ENCODE data around the gene ZC3H7B.

ZC3H7B gene

DNA sequence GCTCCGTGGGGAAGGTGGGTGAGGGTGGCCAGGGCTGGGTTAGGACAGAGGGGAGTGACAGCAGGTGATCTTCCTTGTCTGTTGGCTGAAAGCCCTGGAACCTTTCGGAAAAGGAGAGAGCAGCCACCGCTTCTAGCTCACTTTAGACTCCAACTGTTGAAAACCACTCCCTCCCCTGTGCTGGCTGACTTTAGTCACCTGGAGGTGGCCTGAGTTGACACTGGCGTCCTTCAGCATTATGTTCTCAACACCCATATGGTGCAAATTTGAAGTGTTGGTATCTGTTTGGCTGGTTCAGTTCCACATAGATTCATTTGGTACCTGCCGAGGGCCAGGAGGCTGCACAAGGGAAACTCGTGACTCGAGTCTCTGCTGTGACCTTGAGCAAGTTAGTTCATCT is 28.8 kb downstream of the ZC3H7B start:
- DNase-seq, result no peak

DNA sequence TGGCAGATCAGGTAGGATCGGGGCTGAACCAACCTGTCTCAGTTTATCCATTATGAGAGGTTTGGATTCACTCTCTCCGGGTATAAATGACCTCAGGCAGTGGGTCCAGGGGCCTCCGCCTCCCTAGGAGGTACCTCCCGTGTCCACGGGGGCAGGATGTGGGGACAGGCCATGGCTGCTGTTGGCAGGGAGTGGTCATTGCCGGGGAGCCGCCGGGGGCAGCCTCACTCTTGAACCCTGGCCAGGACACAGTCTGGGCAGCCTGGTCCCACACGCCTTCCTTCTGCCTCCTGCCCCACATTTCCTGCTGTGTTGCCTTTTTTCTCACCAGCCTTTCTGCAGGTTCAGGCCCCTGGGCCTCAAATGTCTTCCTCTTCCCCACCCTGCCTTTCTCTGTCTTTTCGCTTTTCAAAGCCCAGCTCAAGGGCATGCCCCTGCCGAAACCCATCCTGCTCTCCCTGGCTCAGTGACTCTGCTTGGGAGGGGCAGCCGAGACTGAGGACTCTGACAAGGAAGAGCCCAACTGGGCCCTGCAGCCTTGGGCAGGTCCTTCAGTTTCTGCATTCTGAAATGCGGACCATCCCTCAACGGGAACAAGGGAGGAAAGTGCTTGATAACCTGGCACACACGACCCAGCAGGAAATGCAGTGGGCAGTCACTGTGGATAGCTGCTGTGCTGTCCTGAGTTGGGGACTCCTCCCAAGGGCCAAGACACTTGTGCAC is 31.1 kb downstream of the ZC3H7B start:
- DNase-seq, result no peak

GRCh38 chr22:41333806-41334205 is 32.5 kb downstream of the ZC3H7B start:
- DNase-seq, result no peak

- DNase-seq, result no peak
Observed at GRCh38 chr22:41334215-41334614, 32.9 kb downstream of the ZC3H7B start.

DNA sequence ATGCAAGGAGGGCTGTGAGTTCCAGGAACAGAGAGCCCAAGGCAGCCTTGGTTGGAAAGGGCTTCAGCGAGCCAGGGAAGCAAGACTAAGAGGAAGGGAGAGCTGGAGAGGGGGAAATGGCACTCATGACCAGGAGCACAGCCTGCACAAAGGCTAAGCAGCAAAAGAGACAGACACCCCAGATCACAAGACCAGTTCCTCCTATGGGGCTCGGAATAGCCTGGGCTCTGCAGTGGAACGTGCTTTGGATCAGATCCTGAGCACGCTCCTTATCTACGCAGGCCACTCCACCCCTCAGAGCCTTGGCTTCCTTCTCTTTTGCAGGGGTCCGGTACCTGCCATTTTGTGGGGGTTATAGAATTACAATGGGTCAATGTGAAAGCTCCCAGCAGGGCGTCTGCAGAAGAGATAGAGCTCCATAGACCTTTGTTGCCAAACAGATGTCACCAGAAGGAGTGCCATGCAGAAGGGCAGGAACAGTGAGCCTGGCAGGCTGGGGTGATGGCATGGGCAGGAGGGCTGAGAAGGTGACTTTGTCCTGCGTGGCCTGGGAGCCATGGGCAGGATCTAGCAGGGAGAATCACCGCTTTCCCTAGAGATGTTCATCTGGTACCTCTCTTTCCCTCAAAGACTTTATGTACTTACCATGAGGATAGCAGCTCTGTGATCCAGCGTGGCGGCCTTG is 33.8 kb downstream of the ZC3H7B start:
- no peak for DNase-seq

GRCh38 chr22:41338614-41339212 is 37.4 kb downstream of the ZC3H7B start:
- DNase-seq, result no peak

- no peak for DNase-seq
Observed at GRCh38 chr22:41339823-41340222, 38.5 kb downstream of the ZC3H7B start.

DNA sequence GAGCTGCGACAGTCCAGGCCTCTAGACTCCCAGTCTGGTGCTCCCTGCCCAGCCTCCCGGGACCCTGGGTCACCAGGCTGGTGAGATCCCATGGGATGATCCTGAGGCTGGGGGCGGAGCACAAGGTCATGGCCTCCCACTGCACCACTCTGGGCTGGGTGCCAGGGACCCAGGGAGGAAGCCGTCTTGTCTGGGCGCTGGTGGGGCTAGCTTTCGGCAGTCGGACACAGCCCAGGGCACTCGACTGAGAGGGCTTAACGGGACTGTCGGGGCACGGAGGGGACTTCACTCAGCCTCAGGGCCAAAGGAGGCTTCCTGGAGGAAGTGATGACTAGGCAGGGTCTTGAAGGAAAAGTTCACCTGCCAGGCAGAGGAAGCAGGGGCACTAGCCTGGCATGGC is 39.0 kb downstream of the ZC3H7B start:
- no peak for DNase-seq

- no peak for DNase-seq
Observed at GRCh38 chr22:41341012-41341411, 39.7 kb downstream of the ZC3H7B start.

- DNase-seq, result no peak
Observed at GRCh38 chr22:41341990-41342389, 40.7 kb downstream of the ZC3H7B start.

- no peak for DNase-seq
Observed at GRCh38 chr22:41343300-41343699, 42.0 kb downstream of the ZC3H7B start.

GRCh38 chr22:41343717-41344116 is 42.4 kb downstream of the ZC3H7B start:
- no peak for DNase-seq

- no peak for DNase-seq
Observed at GRCh38 chr22:41344189-41344788, 43.0 kb downstream of the ZC3H7B start.

- no peak for DNase-seq
Observed at GRCh38 chr22:41345807-41346335, 44.5 kb downstream of the ZC3H7B start.

- DNase-seq, result no peak
Observed at GRCh38 chr22:41347066-41347859, 45.9 kb downstream of the ZC3H7B start.

- DNase-seq, result no peak
Observed at GRCh38 chr22:41348964-41349484, 47.7 kb downstream of the ZC3H7B start.

- DNase-seq, result no peak
Observed at GRCh38 chr22:41350087-41350486, 48.8 kb downstream of the ZC3H7B start.

DNA sequence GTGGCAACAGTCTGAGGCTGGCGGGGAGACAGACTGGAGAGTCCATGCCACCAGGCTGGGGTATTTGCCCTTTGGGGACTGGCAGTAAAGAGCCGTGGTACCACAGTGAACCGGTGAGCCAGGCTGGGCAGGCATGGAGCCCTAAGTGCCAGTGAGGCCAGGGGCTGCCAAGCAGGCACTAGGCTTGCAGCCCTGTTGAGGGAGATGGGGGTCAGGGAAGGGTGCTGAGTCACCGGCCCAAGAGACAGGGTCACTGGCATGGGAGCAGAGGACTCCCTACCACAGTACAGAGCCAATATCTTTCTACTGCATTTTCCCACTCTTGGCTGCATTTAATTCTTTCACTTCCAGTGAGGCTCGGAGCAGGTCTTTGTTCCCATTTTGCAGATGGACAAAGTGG is 49.7 kb downstream of the ZC3H7B start:
- DNase-seq, result no peak

DNA sequence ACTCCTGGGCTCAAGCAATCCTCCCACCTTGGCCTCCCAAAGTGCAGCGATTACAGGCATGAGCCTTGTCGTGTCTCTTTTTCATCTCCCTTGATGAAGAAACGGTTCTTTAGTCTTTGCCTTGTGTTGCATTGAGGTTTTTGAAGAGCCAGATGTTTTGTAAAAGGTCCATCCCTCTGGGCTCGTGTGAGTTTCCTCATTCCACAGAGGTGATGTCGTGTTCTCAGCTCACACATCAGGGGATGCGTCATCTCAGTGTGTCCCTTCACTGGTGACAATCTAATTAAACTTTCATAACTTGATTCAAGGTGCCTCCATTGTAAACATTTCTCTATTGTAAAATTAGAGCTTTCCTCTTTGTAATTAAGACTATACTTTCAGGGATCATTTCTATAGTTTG is 50.7 kb downstream of the ZC3H7B start:
- DNase-seq, result no peak

DNA sequence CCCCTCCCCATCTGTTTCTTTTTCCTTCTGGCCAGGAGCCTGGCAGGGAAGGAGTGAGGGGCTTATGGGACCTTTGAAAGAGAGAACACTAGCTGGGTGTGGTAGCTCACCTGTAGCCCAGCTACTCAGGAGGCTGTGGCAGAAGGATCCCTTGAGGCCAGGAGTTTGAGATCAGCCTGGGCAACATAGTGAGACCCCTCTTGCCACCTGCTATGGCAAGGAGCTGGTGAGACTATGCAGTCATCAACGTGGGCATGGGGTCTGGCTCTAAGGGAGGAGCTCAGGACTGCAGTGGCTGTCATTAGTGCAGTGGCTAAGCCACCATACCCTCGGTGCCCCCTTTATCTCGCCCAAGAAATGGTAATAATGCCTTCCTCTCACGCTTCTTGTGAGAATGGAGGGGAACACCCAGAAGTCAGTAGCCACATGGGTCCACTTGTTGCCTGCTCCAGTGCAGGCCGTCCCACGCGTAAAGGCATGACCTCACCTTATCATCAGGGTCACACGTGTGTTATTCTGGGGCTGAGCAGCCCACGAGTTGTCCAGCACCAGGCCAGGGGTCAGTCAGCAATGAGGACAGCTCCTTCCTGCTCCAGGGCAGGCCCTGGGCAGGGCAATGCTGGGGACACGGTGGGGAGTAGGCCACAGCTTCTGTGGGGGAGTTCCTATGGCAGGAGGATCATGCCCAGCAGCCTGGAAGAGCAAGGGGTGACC is 52.7 kb downstream of the ZC3H7B start:
- no peak for DNase-seq

DNA sequence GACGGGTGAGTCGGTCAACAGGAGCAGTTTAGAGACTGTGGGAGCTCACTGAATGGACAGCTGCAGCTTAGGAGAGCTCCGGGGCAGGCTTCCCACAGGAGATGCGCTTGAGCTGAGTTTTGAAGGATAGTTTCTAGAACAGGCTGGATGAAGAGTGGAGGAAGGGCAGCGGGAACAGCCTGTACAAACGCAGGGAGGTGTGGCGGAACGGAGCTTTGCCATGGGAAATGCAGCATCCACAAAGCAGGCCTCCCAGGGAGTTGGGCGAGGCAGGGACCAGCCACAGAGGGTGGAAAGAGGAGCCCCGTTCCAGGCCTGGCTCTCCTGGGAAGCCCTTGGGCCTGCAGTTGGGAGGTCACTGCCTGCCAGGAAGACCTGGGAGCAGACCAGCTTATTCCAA is 53.7 kb downstream of the ZC3H7B start:
- DNase-seq, result no peak

DNA sequence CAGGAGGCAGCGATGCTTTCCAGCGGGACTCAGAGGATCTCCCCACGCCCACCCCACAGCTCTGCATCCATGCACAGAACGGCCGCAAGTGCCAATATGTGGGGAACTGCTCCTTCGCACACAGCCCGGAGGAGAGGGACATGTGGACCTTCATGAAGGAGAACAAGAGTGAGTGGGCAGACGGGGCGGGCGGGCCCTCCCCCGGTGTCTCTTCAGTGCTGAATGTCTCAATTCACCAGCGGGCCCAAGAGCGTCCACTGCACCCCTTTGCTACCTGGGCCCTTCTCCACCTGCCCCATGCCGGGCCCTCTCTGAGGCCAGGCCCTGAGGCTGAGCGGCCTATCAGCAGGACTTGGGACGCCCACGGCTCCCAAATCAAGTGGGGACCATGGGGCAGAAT is 54.6 kb downstream of the ZC3H7B start:
- no peak for DNase-seq

All from NCI-H510A (cell line).